Measurements from ENCODE around the gene TSPYL4. TPM values are rescaled to one million over a fixed set of nuclear protein-coding genes. Genes with fewer than 3 reads are reported as not detected.

The TSPYL4 gene
- total and polyA plus RNA-seq, 8 donors, result 2.3 to 33.5 (median 9.1) TPM

DNA sequence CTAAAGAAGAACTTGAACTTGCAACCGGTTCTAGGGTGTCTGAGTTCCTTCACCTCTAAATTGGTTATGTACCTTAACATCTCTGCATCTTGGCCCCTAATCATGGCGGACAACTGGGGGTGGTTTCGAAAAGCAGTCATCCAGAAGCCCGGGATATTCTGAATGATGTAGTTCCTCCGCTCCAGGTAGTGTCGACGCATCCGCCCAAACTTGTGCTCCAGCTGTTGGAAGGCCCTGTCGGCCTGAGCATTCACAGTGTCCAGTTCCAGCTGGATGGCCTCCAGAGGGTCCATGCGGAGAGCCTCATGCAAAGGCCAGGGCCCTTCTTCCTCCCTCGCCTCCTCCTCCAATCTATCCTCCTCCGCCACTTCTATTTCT, 25.0 kb upstream of the TSPYL4 start:
- no peak for TF ChIP-seq POLR2A (IDR thresholded peaks at IDR 0.05)
- peaks cover 2 to 16% (median 15%) of the 10 kb centered on the region in 4 donors for H3K36me3 ChIP-seq
- 3 to 8% (median 6%) methylated on average over 12 of the region's 12 CpGs for WGBS, 5 donors
- H3K27me3 ChIP-seq, result no peaks in the 10 kb centered on the region
- H3K4me3 ChIP-seq, result peak overlapping the region; percentile 64 to 86 (median 84)
- peak in 1 of 2 donors; percentile 81 for DNase-seq
- H3K9me3 ChIP-seq, result no peaks in the 10 kb centered on the region
- H3K4me1 ChIP-seq, result peaks cover 44 to 68% (median 57%) of the 10 kb centered on the region in 4 donors
- intact Hi-C loops (cut with DNase I; ENCODE audit: low total_unique reads), result no loop called here
- peak overlapping the region; percentile 96 to 100 (median 99) for H3K27ac ChIP-seq

DNA sequence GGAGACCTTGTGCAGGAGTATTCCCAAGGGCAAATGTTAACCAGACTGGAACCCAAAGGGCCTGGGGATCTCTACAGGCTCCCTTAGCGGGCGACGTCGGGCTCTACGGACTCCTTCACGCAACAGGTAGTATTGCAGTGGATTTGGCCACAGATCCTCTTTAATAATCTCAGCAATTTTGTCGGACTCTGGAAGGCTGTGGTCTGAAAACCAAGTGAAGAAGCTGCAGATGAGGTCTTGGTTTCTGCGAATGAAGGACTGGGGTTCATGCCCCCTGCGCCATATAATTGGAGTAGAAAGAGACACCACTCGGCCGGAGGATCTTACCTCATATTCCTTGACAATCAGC, 24.6 kb upstream of the TSPYL4 start:
- Histone ChIP-seq H3K4me3 (peak overlapping the region; percentile 64 to 86 (median 84)), H3K9me3 (no peaks in the 10 kb centered on the region), H3K4me1 (peaks cover 44 to 69% (median 59%) of the 10 kb centered on the region in 4 donors), H3K27me3 (no peaks in the 10 kb centered on the region), H3K27ac (peak overlapping the region in 4 of 5 donors; percentile 96 to 100 (median 99)), H3K36me3 (peaks cover 2 to 20% (median 19%) of the 10 kb centered on the region in 4 donors)
- no peak for TF ChIP-seq POLR2AphosphoS5 (IDR thresholded peaks at IDR 0.05)
- TF ChIP-seq POLR2A (IDR thresholded peaks at IDR 0.05), result no peak
- TF ChIP-seq EP300 (IDR thresholded peaks at IDR 0.05), result no peak
- TF ChIP-seq CTCF (IDR thresholded peaks at IDR 0.05), result no peak
- DNase-seq, result peak in 1 of 2 donors; percentile 19
- intact Hi-C loops (cut with DNase I; ENCODE audit: low total_unique reads), result no loop called here
- WGBS, 5 donors, result 42 to 75% (median 61%) methylated on average over 11 of the region's 11 CpGs

DNA sequence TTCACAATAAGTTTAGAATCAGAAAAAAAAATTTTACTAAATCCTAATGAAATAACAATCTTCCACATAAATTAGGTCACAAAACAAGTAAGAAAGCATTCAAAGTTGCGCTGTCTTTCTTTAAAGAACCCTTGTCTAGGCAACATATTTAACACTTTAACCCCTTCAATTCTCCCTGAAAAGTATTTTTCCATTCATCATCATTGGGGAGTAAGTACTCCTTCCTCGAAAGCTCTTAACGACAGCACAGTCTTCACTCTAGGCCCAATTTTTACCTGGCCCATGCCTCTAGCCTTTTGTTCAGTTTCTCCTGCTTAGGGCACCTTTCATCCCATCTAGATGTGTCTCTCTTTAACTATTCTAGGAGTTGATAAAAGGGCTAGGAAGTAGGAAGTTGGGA, 23.2 kb upstream of the TSPYL4 start:
- intact Hi-C loops (cut with DNase I; ENCODE audit: low total_unique reads), result no loop called here
- H3K4me3 ChIP-seq, result peak overlapping the region; percentile 64 to 86 (median 84)
- peak overlapping the region in 4 of 5 donors; percentile 96 to 100 (median 99) for H3K27ac ChIP-seq
- no peak for DNase-seq
- no peaks in the 10 kb centered on the region for H3K27me3 ChIP-seq
- H3K4me1 ChIP-seq, result peaks cover 44 to 73% (median 59%) of the 10 kb centered on the region in 4 donors
- TF ChIP-seq CTCF (IDR thresholded peaks at IDR 0.05), result no peak
- TF ChIP-seq POLR2AphosphoS5 (IDR thresholded peaks at IDR 0.05), result no peak
- no peak for TF ChIP-seq EP300 (IDR thresholded peaks at IDR 0.05)
- no peak for TF ChIP-seq POLR2A (IDR thresholded peaks at IDR 0.05)
- WGBS, 5 donors, result 10 to 29% (median 19%) methylated on average over 3 of the region's 3 CpGs
- peaks cover 2 to 33% (median 31%) of the 10 kb centered on the region in 4 donors for H3K36me3 ChIP-seq
- no peaks in the 10 kb centered on the region for H3K9me3 ChIP-seq

DNA sequence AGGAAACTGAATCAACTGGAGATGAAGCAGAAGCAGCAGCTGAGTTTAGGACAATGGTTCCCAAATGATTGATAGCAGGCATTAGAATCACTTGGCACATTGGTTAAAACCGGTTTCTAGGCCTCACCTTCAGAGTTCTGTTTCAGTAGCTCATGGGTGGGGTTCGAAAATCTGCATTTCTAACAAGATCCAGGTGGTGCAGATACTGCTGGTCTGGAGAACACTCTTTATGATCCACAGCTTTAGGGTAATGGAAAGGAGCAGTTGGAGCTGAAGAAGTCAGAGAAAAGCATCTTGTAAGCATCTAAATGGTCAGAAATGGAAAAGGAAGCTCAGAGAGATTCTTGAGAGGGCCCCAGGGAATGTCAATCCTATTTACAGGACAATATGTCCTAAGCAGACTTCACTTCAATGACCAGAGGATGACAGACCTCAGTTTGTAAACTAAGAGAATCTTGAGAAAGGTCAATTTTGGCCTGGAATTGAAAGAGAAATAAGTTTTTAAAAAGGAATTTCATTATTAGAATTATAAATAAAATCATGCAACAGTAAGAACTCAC, 17.4 kb upstream of the TSPYL4 start:
- H3K27me3 ChIP-seq, result no peaks in the 10 kb centered on the region
- intact Hi-C loops (cut with DNase I; ENCODE audit: low total_unique reads), result no loop called here
- H3K4me1 ChIP-seq, result peaks cover 12 to 41% (median 28%) of the 10 kb centered on the region in 4 donors
- no peak for DNase-seq
- H3K9me3 ChIP-seq, result no peaks in the 10 kb centered on the region
- H3K36me3 ChIP-seq, result peaks cover 2 to 44% (median 33%) of the 10 kb centered on the region in 4 donors
- no peak overlapping the region for H3K4me3 ChIP-seq
- no peak overlapping the region for H3K27ac ChIP-seq
- WGBS, 5 donors, result 33 to 72% (median 68%) methylated on average over 2 of the region's 2 CpGs
- TF ChIP-seq CTCF (IDR thresholded peaks at IDR 0.05), result no peak
- TF ChIP-seq POLR2A (IDR thresholded peaks at IDR 0.05), result no peak
- TF ChIP-seq EP300 (IDR thresholded peaks at IDR 0.05), result no peak
- no peak for TF ChIP-seq POLR2AphosphoS5 (IDR thresholded peaks at IDR 0.05)
